ENCODE measurements around the gene SLC5A3. TPM values are rescaled to one million over a fixed set of nuclear protein-coding genes. Genes with fewer than 3 reads are reported as not detected.

SLC5A3 gene
- 63.9 and 68.2 TPM in 2 replicates for total RNA-seq
- long read RNA-seq, full-length matches to known transcripts = 83 of 83 reads
- long read RNA-seq, partial matches to known transcripts = 0 of 83 reads
- long read RNA-seq, other reads (novel, unspliced or antisense) = 0 of 83 reads

GRCh38 chr21:34073032-34073748, at the start of gene SLC5A3, which contains the start of gene MRPS6:
TSS of gene SLC5A3 (plus strand) at chr21:34073578. CDS start at chr21:34095199, 21,621 bp downstream.
TSS of gene MRPS6 (plus strand) at chr21:34073578. CDS start at chr21:34073701, 123 bp downstream.
- peak within 1 kb of the TSS; percentile 93 for H3K4me3 Mint-ChIP-seq (ENCODE audit: unreplicated experiment)
- peaks cover 39% of the 10 kb centered on the region for H3K4me1 Mint-ChIP-seq (ENCODE audit: unreplicated experiment)
- peak within 1 kb of the TSS; percentile 84 for H3K27ac Mint-ChIP-seq (ENCODE audit: unreplicated experiment)
- TF ChIP-seq CTCF (IDR thresholded peaks at IDR 0.05) = no peak
- DNase-seq (ENCODE audit: extremely low spot score, unreplicated experiment) = peak; percentile 93
- no peaks in the 10 kb centered on the region for H3K27me3 Mint-ChIP-seq (ENCODE audit: unreplicated experiment)
- H3K9me3 Mint-ChIP-seq (ENCODE audit: unreplicated experiment) = no peaks in the 10 kb centered on the region
- peaks cover 21% of the 10 kb centered on the region for H3K36me3 Mint-ChIP-seq (ENCODE audit: unreplicated experiment)

GRCh38 chr21:34023691-34024373, 49.5 kb upstream of the SLC5A3 start:
- no peaks in the 10 kb centered on the region for H3K27me3 Mint-ChIP-seq (ENCODE audit: unreplicated experiment)
- peaks cover 4% of the 10 kb centered on the region for H3K36me3 Mint-ChIP-seq (ENCODE audit: unreplicated experiment)
- H3K4me1 Mint-ChIP-seq (ENCODE audit: unreplicated experiment) = peaks cover 15% of the 10 kb centered on the region
- no peak for TF ChIP-seq CTCF (IDR thresholded peaks at IDR 0.05)
- H3K9me3 Mint-ChIP-seq (ENCODE audit: unreplicated experiment) = no peaks in the 10 kb centered on the region
- DNase-seq (ENCODE audit: extremely low spot score, unreplicated experiment) = no peak
- H3K4me3 Mint-ChIP-seq (ENCODE audit: unreplicated experiment) = no peak overlapping the region
- no peak overlapping the region for H3K27ac Mint-ChIP-seq (ENCODE audit: unreplicated experiment)

GRCh38 chr21:34024374-34024693, 49.0 kb upstream of the SLC5A3 start:
- H3K27me3 Mint-ChIP-seq (ENCODE audit: unreplicated experiment) = no peaks in the 10 kb centered on the region
- TF ChIP-seq CTCF (IDR thresholded peaks at IDR 0.05) = no peak
- no peak for DNase-seq (ENCODE audit: extremely low spot score, unreplicated experiment)
- peaks cover 15% of the 10 kb centered on the region for H3K4me1 Mint-ChIP-seq (ENCODE audit: unreplicated experiment)
- H3K36me3 Mint-ChIP-seq (ENCODE audit: unreplicated experiment) = peaks cover 4% of the 10 kb centered on the region
- H3K4me3 Mint-ChIP-seq (ENCODE audit: unreplicated experiment) = no peak overlapping the region
- H3K27ac Mint-ChIP-seq (ENCODE audit: unreplicated experiment) = no peak overlapping the region
- H3K9me3 Mint-ChIP-seq (ENCODE audit: unreplicated experiment) = no peaks in the 10 kb centered on the region

GRCh38 chr21:34027721-34028461, 45.5 kb upstream of the SLC5A3 start:
- no peak for DNase-seq (ENCODE audit: extremely low spot score, unreplicated experiment)
- no peaks in the 10 kb centered on the region for H3K27me3 Mint-ChIP-seq (ENCODE audit: unreplicated experiment)

More at GRCh38 chr21:34027721-34028461, 45.5 kb upstream of the SLC5A3 start:
- Mint-ChIP-seq H3K9me3 (ENCODE audit: unreplicated experiment) (peaks cover 3% of the 10 kb centered on the region), H3K27ac (ENCODE audit: unreplicated experiment) (no peak overlapping the region), H3K4me3 (ENCODE audit: unreplicated experiment) (no peak overlapping the region), H3K4me1 (ENCODE audit: unreplicated experiment) (peaks cover 9% of the 10 kb centered on the region), H3K36me3 (ENCODE audit: unreplicated experiment) (peaks cover 7% of the 10 kb centered on the region)
- TF ChIP-seq CTCF (IDR thresholded peaks at IDR 0.05) = no peak

All from osteocyte (in vitro differentiated cells).